NCI-H82 treated with DMSO at 0.1 percent for 48 hours (cell line): ENCODE results near the gene ROR1.

Experiments used
- DNase-seq: peaks from one replicate; lab custom pipeline; 2025; ENCODE audit not compliant: unreplicated experiment; lab: John Stamatoyannopoulos, UW

Gene ROR1

DNA sequence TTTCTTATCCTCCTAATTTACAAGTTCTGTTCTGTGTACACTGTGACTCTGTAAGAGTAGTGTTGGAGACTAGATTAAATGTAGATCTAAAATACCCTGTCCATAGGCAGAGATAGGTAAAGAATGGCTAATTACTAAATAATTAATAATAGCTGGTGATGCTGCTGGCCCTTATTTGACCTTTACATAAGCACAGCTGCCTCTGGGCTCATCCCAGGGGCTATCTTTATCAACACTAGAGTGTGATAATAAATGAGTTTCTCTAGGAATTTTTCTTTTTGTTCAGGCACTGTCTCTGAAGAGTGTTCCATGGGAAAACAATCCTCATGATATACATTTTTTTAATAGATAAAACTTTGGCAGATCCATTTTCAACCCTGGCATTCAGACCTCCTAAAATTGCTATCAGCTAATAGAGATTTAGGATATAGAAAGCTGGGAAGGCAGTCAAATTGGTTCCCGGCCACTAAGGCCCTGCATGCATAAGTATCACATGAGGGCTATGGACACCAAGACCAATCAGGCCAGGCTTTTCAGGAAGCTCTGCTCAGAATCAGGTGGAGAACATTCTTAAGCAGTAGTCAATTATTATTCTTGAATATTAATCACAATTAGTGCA, 107.2 kb downstream of the ROR1 start:
- no peak for DNase-seq

DNA sequence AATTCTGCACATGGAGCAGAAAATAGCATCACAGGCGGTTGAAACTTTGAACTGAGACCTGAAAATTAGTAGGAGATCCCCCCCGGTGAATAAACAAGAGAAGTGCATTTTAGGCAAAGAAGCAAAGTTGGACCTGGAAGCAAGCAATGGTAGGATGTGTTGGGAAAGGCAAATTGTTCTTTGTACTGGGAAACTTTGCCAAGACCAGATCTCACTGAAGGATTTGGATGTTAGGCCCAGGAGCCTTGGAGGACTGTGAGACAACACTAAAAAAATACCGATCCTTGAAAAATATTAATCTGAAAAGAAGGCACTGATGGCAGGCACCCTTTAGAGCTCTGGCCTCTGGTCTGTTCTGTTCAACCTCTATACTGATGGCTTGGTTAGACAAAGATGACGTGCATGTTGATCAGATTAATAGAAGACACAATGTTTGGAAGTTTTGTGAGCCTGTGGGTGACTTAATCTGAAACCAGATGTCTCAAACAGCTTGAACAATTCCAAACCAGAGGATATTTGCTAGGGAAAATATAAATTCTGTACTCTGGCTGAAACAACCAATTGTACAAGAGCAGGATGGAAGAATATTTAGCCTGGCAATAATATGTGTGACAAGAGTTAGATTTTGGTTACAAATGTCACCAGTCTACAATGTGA, 108.4 kb downstream of the ROR1 start:
- DNase-seq = no peak

DNA sequence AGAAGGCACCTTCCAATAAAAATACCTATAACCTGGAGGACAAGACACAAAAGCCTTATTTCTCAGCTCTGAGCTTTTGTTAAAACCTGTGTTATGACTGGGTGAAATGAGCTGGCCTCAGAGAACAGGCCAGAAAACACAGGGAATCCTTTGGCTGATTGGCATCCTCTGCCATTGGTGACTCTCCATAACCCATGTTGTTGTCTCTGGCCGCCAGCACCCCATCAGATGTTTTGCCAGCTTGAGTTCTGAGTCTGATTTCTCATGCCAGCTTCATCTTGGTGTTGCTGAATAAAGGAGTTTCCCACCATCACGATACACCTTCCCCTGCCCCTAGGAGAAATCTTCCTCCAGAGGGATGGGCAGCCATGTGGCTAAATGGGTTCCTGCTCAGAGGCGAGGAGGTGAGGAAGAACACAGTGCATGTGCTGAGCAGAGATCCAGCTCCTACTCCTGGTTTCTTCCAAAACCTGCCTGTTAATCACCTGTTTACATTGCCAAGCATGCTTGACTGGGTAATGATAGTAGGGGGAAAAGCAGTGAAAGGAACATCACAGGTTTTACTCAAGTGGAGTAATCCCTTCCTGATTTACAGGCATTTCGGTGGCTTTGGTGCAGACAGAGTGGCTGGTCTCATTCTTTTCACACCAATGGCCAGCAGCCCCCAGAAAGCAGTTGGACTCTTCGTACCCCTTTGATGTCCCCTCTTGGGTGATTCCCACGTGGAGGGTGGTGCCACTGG, 109.8 kb downstream of the ROR1 start:
- no peak for DNase-seq

DNA sequence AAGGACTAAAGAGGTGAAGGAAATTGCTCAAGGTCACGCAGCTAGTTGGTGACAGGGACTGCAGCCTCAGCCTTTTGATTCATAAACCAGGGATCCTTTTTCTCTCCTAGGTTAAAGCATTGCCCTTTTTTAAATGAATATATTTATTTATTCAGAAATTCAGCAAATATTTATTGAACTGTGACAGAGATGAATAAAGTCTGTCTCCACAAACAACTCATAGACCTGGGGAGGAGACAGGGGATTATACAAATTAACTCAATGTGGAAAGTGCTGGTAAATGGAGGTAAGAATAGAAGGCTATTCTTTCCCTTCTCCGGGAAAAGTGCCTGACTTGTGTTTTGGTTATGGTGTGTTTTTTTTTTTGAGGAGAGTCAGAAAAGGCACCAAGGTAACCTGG, 110.7 kb downstream of the ROR1 start:
- no peak for DNase-seq

DNA sequence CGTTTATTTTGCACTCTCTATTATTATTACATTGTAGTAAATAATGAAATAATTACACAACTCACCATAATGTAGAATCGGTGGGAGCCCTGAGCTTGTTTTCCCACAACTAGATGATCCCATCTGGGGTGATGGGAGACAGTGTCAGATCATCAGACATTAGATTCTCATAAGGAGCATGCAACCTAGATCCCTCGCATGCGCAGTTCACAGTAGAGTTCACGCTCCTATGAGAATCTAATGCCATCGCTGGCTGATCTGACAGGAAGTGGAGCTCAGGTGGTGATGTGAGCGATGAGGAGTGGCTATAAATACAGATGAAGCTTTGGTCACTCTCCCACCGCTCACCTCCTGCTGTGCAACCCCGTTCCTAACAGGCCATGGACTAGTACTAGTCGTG, 112.1 kb downstream of the ROR1 start:
- no peak for DNase-seq

DNA sequence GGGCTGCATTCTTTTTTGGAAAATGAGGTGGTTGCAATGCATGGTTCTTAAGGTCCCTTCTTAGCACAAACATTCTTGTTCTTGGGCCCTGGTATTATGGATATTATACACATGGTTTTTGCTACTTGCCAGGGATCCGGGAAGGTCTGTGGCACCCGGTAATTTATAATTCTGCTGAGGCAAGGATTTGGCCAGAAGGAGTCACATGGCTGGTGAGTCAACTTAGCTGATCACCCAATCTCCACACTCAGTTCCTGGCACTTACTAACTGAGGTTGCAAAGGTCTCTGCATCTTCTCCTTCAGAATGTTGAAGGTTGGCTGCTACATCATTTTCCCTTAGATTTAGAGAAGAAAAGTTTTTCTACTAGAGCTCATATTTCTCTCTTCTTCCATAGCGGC, 112.5 kb downstream of the ROR1 start:
- no peak for DNase-seq

DNA sequence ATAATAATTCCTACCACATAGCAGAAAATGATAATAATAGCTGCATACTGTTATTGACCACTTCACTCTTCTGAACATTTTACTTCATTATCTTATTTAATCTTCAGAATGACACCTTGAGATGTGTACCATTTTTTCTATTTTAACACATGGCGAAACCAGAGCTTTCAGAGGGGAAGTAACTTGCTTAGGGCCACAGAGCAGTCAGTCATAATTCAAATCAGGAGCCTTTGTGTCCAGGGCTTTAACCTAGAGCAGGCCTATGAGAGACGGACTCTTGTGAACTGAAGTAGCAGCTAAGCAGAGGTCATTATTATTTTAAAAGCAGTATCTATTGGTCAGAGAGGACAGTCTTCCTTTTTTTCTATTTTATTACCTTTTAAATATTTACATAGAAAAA, 114.0 kb downstream of the ROR1 start:
- DNase-seq = no peak

DNA sequence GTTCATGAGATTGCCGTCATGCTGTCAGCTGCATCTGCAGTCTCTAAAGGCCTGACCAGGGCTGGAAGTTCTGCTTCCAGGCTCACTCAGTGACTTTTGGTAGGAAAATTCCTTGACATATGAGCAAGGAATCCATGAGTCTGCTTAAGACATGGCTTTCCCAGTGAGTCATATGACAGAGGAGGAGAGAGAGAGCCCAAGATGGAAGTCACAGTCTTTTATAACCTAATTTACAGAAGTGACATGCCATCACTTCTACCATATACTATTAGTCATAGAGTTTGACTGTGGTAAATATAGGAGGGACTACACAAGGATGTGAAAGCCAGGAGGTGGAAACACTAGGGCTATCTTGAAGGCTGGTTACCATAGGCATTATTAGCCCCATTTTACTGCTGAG, 115.2 kb downstream of the ROR1 start:
- no peak for DNase-seq

DNA sequence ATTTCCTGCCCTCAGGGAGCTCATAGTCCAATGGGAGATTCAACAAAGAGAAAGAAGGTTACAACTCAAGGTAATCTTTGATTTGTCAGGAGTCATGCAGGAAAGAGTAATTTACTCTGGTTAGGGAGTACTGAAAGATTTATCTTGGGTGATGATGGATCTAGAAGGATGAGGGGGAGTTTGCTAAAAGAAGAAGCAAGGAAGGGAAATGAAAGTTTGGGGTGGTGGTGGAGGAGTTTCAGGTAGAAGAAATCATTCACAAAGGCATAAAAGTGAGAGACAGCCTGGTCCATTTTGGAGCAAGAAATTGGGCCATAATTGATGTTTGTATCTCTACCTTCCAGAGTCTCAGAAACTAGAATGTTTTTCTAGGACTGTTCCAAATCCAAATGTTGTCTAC, 116.7 kb downstream of the ROR1 start:
- no peak for DNase-seq

DNA sequence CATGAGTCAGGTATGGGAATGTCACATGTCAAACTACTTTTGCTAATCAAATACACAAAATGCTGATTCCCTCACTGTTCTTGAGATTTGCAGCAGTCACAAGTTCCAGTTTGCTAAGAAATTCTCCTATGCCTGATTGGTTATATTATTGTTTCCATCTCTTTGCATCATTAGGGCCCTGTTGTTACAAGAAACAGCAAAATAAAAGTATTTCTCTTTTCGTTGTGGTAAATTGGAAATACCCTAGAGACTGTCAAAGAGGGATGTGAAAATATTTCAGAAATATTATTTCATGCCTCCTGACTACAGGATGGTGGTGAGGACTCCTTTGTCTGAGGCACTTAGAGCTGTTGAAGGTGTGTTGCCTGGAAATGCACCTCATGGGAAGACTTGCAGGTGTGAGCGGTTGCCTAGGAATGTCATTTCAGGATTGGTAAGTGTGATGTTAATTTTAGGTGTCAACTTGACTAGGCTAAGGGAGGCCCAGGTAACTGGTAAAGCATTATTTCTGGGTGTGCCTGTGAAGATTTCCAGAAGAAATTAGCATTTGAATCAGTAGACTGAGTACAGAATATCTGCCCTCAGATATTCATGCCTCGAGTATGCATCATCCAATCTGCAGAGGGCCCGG, 117.4 kb downstream of the ROR1 start:
- DNase-seq = no peak

DNA sequence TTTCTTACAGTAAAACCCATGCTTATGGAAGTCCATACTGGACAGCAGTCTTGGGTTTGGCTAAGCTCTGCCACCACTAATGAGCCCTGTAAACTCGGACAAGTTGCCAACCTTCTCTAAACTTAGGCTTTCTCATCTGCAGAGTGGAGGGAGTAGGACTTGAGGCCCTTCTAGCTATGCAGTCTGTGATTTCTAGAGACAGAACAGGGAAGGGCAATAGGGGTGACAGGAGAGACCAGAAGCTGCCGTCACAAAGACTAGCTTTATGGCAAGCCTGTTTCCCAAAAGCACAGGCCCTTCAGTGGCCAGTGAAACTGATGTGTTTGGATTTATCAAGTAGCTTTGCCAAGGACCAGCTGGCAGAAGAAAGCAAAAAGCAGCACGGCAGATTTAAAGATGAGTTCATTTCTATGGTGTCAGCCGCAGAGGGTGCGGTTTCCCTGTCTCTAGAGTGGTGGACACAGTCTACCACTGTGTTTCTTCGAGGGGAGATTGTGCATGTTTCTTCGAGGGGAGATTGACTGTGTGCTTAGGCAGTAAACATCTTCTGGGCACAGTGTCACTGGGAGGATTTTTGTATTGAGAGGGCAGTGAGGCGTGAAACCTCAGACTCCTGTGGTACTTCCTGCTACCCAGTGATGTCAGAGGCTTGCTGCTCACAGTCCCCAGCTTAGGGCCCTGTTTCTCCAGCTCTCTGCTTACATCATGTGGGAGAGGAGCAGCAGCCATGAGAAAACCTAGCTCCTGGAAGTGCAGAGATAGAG, 119.0 kb downstream of the ROR1 start:
- DNase-seq = no peak

DNA sequence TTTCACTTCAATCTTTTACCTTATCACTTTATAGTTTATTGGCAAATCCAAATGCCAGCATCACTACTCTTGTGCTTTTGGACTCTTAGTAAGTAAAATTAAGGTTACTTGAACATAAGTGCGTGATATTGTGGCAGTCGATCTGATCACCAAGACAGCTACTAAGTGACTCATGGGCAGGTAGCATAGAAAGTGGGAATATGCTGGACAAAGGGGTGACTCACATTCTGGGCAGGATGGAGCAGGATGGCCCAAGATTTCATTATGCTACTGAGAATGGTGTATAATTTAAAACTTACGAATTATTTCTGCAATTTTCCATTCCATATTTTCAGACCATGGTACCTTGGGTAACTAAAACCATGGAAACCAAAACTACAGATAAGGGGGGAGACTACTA, 120.2 kb downstream of the ROR1 start:
- DNase-seq = no peak

DNA sequence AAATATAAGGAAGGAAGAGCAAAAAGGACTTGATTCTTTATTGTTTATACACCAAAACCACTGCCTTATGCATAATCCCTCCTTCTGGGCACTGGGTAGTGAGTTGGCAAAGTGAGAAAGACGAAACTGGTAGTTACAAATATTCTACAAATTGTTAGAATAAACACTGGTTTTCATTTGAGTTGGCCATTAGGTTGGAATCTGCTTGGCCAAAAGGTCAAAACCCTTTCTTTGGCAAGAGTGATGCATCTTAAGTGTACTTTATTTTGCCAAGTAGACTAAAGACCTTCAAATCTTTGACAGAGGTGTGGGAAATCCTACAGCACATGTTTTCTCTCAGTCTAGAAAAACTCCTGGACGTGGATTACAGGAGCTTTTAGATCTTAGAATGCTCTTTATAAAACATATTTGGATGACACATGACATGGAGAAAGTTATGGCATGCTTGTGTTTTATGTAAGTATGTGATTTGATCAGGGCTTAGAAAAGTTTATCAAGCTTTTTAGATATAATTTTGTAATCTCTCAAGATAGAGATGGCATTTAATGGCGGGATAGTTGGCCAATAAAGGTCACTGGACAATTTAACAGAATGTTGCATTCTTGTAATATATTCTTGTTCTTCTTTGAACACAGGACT, 120.9 kb downstream of the ROR1 start:
- no peak for DNase-seq

DNA sequence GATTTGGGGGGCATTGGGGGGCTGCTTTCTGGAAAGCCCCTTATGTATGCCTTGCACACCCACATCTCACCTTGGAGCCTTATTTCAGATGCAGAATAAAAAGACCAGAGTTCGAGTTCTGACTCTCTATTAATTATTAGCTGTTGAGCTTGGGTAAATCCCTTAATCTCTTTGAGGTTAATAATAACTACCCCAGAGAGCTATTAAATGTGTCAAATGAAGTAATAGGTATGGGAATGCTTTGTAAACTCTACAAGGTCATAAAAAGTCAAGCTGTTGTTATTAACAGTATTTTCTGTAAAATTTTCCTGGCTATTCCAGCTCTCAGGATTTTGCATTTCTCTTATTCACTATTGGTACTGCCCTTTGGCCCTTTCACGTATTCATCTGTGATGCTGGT, 122.9 kb downstream of the ROR1 start:
- no peak for DNase-seq

DNA sequence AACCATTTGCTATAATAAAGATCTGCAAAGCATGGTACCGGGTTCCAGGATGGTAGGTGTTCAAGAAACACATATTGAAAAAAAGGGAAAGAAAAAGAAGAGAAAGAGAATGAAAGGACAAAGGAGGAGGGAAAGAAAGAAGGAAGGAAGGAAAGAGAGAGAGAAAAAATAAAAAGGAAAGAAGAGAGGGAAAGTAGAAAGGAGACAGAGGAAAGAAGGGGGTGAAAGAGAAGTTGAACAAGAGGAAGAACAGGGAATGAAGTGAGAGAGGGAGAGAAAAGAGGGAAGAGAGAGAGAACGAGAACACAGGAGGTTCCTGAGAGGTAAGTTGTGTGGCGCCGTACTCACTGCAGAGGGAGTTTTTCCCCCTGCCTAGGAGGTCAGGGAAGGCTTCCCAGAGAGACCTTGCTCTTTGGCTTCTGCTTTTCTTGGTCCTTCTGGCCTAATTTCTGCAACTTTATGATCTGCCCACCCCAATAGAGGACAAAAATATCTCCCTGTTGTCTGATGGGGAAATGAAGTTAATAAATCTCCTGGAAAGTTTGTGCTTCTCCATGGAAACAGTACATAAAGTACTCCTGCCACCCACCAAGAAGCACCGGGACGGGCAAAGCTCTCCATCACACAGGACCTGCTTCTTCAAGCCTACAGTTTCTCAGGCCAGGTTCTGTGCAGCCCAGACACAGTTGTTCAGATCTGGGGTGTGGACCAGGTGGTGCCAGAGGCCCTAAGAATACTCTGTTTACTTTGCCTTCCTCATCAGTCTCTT, 124.8 kb downstream of the ROR1 start:
- no peak for DNase-seq

DNA sequence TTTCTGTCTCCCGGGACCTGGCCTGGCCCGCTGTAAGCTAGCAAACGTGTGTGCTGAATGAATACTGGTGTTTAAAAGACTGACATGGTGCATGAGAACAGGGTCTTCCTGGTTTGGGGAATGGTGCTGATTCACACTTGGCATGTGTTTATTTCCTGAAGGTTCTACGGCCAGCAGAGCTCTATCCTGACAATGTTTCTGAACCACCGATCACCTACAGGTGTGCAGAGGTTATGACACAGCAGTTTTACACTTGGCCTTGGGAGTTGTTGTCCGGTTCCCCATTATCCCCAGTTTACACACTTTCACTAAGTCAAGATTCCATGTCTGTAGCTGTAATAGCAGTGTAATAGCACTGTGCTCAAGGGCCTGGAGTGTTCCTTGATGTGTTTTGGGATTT, 127.3 kb downstream of the ROR1 start:
- DNase-seq = no peak

DNA sequence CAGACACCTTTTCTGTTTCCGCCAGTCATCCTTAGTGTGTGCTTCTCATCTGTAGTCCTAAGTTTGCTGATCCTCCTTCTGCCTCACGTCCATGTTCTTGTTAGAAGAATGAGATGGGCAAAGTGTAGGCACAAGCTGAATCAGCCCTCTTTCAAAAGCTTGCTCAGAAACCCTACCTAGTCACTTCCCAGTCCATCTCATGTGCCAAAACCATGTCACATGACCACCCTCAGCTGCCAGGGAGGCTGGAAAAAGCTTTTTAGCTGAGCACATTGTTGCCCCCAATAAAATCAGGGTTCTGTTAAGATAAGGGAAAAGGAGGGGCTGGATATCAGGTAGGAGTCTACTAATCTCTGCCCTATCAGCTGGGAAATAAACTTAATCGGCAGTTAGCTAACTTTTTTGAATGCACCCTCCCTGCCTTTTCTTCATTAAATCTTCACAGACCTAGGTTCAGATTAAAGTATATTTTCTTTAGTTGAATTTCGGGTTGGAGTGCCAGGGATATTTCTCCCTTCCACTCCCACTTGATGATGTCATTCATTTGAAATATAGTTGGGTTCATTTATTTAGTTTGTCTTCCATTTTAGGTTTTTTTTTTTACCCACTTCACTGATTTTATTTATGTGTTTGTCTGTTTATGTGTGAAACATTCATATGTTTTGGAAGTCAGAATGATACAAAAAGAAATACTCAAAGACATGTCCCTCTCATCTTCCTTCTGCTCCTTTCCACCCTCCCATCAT, 129.2 kb downstream of the ROR1 start:
- DNase-seq = no peak

DNA sequence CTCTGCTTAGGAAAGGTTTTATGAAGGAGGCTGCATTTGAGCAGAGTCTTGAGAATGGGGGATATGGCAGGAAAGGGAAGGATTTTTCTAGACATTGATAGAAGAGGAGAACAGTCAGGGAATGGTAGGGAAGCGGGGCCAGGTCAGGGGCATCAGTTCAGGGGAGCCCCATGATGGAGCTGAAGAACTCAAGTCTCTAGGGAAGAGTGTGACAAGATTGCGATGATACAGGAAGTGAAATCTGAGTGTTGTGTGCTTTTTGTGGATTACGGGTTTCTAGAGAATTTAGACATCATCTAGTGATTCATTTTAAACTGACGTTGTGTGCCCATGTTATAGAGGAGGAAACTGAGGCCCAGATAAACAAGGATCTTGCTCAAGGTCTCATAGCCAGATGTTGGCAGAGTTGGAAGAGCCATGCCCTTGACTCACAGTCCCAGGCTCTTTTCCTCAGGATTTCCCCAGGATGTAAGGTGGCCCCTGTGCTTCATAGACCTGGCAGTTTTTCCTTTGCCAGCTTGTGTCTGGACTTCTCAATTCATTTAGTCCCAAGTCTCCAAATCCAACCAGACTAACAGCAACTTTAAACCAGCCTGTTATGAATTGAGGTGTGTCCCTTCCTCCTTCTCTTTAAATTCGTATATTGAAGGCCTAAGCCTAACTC, 130.3 kb downstream of the ROR1 start:
- DNase-seq = no peak

DNA sequence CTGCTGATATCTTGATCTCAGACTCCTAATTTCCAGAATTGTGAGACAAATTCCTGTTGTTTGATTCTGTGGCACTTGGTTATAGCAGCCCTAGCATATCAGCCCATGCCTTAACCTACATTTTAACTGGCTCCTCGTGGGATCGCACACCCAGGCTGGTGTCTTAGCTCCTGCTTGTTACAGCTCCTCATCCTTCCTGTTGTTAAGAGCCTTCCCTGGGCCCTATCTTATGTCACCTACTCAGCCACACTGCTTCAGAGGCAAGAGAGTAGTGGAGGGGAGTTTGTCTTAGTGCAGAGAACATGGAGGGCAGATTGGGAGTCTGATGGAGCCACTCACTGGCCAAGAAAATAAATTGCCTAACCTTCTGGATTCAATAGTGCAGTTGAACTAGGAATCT, 131.0 kb downstream of the ROR1 start:
- DNase-seq = no peak
